WTC11 (cell line): ENCODE measurements around the gene SCGB1A1.

ENCODE experiments used
- CREM ChIP-seq: sonication (generic); formaldehyde crosslinking; IDR thresholded peaks from 2 replicates; pipeline ENCODE4 v1.8.1; 2022; ENCODE audit warnings: mild to moderate bottlenecking, missing genetic modification reagents, moderate library complexity
- ELF4 ChIP-seq: sonication (generic); formaldehyde crosslinking; IDR thresholded peaks from 2 replicates; pipeline ENCODE4 v1.8.1; 2022; ENCODE audit warnings: low read depth, mild to moderate bottlenecking, moderate library complexity, missing genetic modification reagents
- ESRRA ChIP-seq: sonication (generic); formaldehyde crosslinking; IDR thresholded peaks from 2 replicates; pipeline ENCODE4 v1.8.1; 2022; ENCODE audit warnings: mild to moderate bottlenecking, missing genetic modification reagents, borderline replicate concordance
- ZNF138 ChIP-seq: sonication (generic); formaldehyde crosslinking; conservative IDR thresholded peaks from 2 replicates; pipeline ENCODE4 v1.8.1; 2022; ENCODE audit warnings: mild to moderate bottlenecking, moderate library complexity, missing genetic modification reagents
- ZNF232 ChIP-seq: sonication (generic); formaldehyde crosslinking; IDR thresholded peaks from 2 replicates; pipeline ENCODE4 v1.8.0; 2022; ENCODE audit warnings: mild to moderate bottlenecking, missing genetic modification reagents
- ZNF263 ChIP-seq: sonication (generic); formaldehyde crosslinking; IDR thresholded peaks from 2 replicates; pipeline ENCODE4 v1.8.1; 2022; ENCODE audit warnings: low read depth, mild to moderate bottlenecking, moderate library complexity, missing genetic modification reagents
- TF ChIP-seq, protein P1 (sequence below): fragments of 200-600 bp; IDR thresholded peaks from 2 replicates; pipeline ENCODE4 v1.8.0; 2022; ENCODE audit warnings: antibody characterized with exemption

DNA sequence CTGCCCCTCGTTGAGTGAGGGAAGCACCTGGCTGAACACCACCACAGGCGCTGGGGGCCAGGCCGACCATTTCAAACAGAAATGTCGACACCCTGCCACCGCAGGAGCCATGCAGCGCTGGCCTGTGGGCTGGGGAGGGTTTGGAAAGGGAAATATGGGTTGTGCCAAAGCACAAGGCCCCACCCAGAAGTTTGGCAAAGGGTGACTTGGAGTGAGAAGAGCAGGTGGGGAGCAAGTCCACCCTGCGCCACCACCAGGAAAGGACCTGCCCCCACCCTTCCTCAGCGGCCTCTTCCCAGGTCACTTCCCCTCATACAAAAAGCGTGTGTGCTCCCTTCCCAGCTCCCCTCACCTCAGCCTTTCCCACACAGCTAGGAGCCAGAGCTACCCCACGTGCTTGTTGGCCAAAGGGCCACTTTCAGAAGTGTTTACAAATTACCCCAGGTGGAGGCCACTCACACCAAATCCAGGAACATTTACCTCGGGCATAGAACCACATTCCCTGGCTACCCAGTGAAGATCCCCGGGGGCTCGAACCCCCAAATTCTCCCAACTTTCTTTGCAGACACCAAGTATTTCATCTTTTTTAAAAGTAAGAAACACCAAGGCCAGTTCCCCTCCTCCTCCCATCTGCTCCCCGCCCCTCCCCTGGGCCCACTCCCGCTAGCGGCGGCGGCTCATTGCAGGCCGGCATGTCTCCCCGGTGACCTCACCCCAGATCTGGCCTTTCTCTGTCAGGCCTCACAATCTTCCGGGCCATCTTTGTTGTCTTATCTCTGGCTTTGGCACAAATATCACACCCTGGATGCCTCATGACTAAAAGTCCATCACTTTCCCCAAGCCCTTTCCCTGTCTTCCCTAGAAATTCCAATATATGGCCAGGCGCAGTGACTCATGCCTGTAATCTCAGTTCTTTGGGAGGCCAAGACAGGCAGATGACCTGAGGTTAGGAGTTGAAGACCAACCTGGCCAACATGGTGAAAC, 20.5 kb upstream of the SCGB1A1 start:
- TF ChIP-seq ESRRA (CRISPR knock-in tag) = no peak
- TF ChIP-seq, protein P1, sequence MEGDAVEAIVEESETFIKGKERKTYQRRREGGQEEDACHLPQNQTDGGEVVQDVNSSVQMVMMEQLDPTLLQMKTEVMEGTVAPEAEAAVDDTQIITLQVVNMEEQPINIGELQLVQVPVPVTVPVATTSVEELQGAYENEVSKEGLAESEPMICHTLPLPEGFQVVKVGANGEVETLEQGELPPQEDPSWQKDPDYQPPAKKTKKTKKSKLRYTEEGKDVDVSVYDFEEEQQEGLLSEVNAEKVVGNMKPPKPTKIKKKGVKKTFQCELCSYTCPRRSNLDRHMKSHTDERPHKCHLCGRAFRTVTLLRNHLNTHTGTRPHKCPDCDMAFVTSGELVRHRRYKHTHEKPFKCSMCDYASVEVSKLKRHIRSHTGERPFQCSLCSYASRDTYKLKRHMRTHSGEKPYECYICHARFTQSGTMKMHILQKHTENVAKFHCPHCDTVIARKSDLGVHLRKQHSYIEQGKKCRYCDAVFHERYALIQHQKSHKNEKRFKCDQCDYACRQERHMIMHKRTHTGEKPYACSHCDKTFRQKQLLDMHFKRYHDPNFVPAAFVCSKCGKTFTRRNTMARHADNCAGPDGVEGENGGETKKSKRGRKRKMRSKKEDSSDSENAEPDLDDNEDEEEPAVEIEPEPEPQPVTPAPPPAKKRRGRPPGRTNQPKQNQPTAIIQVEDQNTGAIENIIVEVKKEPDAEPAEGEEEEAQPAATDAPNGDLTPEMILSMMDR = no peak
- TF ChIP-seq ZNF138 (CRISPR knock-in tag) = no peak
- TF ChIP-seq ZNF232 (CRISPR knock-in tag) = no peak
- no peak for TF ChIP-seq ELF4
- TF ChIP-seq CREM (CRISPR knock-in tag) = no peak
- no peak for TF ChIP-seq ZNF263 (CRISPR knock-in tag)
